NCI-H82 treated with DMSO at 0.1 percent for 48 hours (cell line): ENCODE data around the gene ADM.
A peak's percentile ranks its signal among the peaks of the same experiment; 100 is the strongest.

Experiments
- DNase-seq: peaks from one replicate; lab custom pipeline; 2025; ENCODE audit not compliant: unreplicated experiment; lab: John Stamatoyannopoulos, UW

ADM gene

DNA sequence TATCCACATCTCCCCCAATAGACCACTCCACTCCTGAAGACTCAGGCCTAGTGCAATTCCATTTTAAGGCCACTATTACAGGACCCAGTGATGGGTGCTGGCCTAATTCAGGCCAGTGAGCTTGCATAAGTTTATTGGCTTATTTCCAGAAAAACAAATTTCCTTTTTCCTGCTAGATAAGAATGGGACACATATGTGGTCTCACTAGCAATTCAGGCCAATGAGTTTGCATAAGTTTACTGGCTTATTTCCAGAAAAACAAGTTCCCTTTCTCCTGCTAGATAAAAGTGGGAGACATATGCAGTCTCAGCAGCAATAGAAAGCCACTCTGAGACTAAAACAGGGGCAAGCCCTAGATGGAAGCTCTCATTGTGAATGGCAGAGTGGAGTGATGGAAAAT lies 22.4 kb downstream of the ADM start:
- DNase-seq = no peak

DNA sequence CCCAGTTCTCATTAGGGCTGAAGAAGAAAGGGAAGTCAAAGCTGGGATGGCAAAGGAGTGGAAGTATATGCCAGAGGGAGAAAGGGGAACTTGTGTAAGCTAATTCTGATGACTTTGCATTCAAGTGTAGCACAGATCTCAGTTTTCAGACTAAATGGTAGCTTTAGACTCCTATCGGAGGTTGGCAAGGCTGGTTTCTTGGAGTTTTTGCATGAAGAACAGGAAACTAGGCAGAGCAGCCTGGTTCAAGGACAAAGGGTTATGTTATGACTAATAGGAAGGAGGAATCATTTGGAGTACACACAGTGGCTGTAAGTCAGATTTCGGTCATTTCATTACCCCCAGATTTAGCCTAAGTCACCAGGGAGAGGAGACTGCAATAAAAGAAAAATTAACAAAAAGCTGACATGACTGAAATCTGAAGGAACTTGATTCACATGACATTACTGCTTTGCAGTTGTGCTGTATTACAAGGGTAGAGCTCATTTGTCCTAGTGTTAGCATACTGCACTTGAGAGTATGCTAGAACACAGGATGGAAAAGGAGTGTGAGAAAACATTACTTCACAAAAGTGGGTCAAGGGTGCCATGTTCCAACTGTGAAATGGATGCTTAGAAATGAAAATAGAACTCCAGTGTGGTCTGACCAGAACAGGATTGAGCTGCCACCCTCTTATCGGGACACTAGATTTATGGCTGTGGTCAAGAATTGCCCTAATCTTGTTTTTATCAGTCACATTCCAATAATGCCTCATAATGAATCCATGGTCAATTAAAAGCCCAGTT lies 23.6 kb downstream of the ADM start:
- no peak for DNase-seq

DNA sequence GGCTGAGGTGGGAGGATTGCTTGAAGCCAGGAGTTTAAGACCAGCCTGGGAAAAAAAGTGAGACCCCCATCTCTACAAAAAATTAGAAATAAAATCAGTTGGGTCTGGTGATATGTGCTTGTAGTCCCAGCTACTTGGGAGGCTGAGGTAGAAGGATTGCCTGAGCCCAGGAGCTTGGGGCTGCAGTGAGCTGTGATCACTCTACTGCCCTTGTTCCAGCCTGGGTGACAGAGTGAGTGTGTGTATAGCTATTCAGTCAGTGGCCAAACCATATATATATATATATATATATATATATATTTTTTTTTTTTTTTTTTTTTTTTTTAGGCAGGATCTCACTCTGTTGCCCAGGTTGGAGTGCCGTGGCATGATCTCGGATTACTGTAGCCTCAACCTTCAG lies 24.5 kb downstream of the ADM start:
- no peak for DNase-seq

DNA sequence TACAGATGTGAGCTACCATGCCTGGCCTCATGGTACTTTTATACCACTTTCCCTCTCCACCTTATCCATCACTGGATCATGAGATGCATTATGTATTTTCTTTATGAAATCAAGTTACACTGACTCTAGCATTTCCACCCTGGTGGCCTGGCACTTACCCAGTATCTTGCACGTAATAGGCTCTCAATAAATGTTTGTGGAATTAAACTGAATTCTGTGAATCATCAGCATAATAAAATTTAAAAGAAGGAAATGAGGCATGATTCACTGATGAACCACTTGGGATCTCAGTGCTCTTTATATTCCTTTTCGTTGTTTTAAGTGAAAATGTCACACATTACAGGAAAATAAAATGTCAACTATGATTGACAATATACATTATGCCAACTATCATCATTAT lies 25.1 kb downstream of the ADM start:
- DNase-seq = no peak

DNA sequence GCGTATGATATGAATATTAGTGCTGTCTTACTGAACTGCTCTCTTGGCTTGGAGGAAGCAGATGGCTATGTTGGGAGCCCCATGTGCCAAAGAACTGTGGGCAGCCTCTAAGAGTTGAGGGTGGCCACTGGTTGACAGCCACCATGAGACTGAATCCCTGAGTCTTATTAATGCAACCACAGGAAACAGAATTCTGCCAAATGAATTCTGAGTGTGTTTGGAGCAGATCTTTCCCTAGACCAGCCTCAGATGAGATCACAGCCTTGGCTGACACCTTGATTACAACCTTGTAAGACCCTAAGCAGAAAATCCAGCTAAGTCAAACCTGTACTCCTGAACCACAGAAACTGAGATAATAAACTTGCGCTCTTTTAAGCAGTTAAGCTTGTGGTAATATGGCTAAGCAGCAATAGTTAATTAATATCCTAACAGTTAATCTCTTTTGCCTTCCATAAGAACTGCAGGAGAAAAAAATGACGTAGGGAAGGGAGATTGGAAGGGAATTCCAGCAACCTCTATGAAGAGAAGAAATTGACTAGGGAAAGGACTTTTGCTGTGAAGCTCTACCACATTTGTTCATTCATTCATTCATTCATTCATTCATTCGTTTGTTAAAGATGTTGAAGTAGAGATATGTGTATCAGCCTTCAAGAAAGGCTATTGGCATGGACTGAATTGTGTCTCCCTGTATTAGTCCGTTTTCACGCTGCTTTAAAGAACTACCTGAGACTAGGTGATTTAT lies 26.8 kb downstream of the ADM start:
- peak; percentile 82 for DNase-seq

DNA sequence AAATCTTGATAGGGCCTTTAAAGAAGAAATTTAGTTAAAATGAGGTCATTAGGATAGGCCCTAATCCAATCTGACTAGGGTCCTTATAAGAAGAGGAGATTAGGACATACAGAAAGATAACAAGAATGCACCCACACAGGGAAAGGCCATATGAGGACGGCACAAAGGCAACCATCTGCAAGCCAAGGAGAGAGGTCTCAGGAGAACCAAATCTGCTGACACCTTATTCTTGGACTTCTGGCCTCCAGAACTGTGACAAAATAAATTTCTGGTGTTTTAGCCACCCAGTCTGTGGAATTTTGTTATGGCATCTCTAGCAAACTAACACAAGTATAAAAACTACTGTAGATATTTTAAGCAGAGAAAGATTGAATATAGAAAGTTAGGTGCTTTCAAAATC lies 28.6 kb downstream of the ADM start:
- peak; percentile 6 for DNase-seq

DNA sequence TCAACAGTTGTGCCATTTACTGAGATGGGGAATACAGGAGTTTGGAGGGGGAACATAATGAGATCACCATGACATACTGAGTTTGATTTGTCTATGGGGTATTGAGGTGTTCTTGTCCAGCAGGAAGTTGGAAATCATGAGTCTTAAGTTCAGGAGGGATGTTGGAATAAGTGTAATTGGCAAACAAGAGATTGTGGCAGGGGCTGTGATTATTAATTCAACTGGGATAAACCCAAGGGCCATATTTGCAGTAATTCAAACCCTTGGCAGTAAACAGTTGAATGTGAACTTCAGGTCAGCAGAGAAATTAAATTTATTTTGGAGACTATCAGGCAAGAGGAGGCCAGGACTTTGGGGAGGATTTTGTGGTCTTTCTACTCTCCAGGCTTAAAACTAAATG lies 33.4 kb downstream of the ADM start:
- DNase-seq = no peak

DNA sequence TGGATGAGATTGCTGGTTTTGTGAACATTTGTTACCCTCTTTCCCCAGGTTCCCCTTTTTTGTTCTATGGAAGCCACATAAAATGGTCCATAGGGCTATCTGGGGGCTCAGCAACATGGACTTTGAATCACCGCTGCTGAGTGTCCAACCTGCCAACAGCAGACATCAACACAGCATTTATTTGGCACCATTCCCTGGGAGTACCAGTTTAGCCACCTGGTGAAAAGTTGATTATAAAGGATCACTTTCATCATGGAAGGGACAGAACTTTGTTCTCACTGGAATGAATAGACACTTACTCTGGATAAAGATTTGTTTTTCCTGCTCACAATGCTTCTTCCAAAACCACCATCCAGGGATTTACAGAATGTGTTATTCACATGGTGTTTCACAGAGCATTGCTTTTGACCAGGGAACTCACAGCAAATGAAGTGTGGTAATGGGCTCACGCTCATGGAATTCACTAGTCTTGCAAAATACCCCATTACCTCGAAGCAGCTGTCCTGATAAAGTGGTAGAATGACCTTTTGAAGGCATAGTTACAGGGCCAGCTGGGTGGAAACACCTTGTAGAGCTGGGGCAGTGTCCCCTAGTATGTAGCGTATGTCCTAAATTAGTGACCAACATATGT lies 43.9 kb downstream of the ADM start:
- no peak for DNase-seq

DNA sequence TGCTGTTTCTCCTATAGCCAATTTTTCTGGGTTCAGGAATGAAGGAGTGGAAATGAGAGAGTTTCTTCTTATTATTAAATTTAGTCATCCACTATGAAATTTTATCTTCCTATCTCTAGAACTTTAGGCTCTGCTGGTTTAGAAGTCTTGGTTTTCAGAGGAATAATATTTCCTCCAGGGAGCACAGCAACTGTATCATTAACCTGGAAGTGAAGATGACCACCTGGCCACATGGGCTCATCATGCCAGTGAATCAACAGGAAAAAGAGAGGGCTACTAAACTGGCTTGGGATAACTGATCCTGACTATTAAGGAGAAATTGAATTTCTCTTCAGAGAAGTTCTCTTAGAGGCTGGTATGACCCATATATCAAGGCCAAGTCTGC lies 44.4 kb downstream of the ADM start:
- no peak for DNase-seq

DNA sequence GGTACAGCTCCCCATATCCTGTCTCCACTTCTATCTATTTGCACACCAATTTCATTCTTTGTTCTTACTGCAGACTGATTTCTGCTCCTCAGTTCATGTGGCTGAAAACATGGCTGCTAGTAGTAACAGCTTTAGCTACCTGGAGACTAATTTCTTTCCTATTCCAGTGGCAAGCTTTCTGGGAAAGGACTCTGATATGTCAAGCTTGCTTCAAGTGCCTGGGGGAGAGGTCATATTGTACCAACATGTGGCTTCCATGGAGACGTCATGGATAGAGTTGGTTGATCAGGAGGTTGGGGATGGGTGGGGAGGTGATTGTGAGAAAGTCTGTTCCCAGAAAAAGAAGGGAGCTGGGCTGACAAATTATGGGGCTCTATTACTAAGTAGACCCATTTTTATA lies 44.9 kb downstream of the ADM start:
- DNase-seq = no peak

DNA sequence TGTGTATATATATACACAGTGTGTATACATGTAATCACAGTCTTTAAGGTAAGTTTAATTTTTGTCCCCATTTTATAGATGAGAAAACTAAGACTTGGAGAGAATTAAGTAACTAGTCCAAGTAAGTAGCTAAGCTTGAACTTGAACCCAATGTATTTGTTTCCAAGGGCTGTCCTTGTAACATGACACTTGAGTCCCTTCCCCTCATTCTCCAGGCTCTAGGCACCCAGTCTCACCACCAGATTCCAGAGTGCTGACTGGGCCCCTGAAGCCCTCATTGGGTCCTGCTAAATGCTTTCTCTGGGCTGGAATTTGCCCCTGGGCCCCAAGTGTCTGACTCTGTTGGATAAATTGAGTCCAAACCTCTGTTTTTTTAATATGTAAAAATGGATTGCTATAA lies 45.5 kb downstream of the ADM start:
- DNase-seq = no peak

DNA sequence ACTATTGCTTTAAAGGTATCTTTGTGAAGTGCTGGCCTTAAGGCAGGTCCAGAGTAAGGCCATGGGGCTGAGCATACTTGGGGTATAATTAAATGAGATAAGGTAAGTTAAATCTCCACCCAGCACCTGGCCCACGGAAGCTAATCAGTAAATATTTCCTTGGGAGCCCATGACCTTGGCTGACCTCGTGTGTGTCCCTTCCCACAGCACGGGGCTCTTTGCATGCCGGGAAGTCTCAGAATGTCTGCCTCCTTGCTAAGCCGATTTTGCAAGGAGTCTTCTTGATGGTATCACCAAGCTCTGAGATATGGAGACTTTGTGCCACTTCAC lies 46.5 kb downstream of the ADM start:
- peak; percentile 48 for DNase-seq

DNA sequence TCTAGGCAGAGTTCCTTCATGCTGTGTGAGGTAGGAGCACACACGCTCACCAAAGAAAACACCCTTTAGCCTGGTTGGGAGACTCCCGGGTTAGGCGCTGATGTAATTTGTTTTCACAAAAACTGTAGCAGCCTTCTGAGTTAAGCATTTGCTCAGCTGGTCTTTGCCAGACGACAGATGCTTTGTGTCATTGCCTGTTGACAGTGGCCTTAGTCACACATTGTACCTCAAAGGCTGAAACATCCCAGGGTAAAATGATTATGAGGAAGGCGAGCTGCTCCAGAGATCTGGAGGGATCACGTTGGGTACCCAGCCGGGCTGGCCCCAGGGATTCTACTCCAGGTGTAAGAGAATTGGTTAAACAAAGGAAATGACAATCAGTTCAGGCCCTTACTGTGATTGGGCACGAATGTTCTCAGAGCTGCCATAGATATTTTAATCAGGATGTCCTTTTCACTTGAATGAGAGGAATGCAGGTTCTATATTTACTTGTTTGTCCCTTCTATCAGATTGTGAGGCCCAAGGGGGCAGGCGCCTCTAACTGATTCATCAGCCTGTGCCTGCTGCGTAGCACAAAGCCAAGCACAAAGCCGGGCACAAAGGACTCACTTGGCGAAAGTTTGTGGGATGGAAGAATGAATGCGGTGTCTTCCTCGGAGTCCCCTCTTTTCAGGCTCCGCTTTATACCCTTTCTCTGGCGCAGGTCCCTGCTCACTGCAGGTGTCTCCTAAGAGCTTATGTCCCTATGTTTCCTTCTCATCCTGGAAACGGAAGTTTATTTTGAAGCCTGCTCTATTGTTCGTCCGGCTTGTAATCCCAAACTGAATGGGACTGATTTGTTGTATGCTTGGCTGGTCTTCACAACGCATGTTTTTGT lies 47.1 kb downstream of the ADM start:
- DNase-seq = peak; percentile 36

DNA sequence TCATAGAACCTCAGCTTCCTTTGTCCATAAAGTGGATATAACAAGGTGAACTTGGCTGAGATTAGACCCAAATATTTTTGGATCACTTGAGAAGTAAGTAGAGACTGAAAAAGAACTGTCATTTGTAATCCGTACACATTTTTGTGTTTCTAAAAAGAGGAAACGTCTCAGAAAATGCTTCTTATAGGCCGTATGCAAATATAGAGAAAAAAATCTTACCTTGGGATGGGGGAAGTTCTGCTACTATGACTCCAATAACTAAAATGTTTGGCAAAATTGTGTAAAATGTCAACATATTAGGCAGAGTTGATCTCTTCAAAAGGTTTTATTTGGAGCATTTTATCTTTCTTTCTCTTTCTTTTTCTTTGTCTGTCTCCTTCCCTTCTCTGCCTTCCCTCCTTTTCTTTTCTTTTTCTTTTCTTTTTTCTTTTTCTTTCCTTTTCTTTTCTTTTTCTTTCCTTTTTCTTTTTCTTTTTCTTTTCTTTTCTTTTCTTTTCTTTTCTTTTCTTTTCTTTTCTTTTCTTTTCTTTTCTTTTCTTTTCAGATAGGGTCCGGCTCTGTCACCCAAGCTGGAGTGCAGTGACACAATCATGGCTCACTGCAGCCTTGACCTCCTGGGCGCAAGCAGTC lies 48.2 kb downstream of the ADM start:
- DNase-seq = no peak

DNA sequence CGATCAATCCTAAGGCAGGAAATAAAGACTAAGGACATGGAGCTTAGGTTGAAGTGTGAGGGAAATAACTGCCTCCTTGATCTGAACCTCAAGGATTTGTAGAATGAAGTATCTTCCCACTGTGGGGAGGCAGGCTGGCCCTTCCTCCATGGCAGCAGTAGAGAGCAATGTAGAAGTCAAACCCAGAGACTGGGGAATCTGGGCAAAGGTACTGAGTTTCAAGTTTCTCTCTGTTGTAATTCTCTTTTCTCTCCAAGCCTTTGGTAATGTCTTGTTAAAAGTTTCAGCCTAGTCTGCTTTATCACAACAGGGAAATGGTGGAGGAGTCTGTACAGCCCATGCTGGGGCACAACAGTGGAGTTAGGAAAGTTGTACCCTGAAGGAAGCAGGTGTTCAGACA lies 49.5 kb downstream of the ADM start:
- DNase-seq = no peak

DNA sequence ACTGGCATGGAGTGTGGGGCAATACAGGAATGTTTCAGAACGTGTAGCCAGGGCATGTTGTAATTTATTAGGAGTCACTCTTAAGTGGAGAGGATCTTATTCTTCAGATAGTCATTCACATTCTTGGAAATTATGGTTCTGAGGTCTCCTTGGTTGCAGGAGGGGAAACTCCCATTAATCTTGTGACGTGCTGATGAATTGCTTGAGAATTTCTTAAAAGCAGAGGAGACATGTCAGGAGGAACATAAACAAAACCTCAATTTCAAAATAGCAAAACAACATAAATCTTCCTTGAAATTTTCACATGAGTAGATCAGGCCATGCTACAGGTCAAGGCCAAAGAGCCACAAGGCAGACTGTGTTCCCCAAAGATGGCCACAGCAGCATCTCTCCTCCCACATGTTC lies 50.4 kb downstream of the ADM start:
- DNase-seq = no peak

DNA sequence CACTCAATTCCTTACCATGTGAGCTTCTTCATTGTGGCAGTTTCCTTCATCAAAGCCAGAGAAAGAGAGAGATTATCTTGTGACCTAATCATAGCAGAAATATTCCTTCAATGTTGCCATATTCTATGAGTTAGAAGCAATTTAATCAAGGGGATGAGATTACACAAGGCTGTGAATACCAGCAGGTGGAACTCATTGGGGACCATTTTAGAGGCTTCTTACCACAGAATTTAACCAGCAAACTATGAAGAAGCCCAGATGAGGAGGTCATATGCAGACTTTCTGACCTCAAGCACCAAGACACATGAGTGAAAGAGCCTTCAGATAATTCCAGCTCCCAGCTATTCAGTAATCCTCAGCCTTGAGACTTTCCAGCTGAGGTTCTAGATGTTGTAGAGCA lies 51.3 kb downstream of the ADM start:
- DNase-seq = no peak
